ENCODE measurements around the gene ASB5. TPM values are rescaled to one million over a fixed set of nuclear protein-coding genes. Genes with fewer than 3 reads are reported as not detected.

Gene ASB5
- total and polyA plus RNA-seq, 2 of the 8 experiments (the other 6 are each of a cell fraction or from before 2014, with no cell fraction given), result 0.02 TPM; not detected in 1

GRCh38 chr4:176226736-176227135, 42.3 kb downstream of the ASB5 start:
- H3K79me2 ChIP-seq (ENCODE audit: control insufficient read depth in 1 of 2, insufficient read depth in 2 of 2, low read length in 2 of 2), result no peaks in the 10 kb centered on the region
- H3K4me3 ChIP-seq (ENCODE audit: extremely low read depth in 1 of 4, insufficient read depth in 2 of 4, low read depth in 3 of 4, low read length in 4 of 4), result no peak overlapping the region
- H3K14ac ChIP-seq (ENCODE audit: insufficient read length), result no peak overlapping the region
- no peaks in the 10 kb centered on the region for H4K20me1 ChIP-seq (replicated peaks in 1 of 2; ENCODE audit: control insufficient read depth in 1 of 2, insufficient read depth in 2 of 2, low read length in 2 of 2)
- 75% methylated on average over 5 of the region's 5 CpGs; no CpG with 5 or more reads in 1 of the 2 experiments for WGBS, 2 experiments (ENCODE audit: extremely low coverage in 1 of 2, insufficient coverage in 1 of 2, insufficient read length in 1 of 2, insufficient replicate concordance in 2 of 2, low coverage in 1 of 2, low lambda C conversion rate in 2 of 2, missing lambda C conversion rate in 1 of 2)
- POLR2A ChIA-PET (ENCODE audit: partially characterized antibody), result no interaction called here
- no peak overlapping the region for H4K91ac ChIP-seq (replicated peaks; ENCODE audit: insufficient read length, low read length)
- H2BK120ac ChIP-seq (replicated peaks; ENCODE audit: low read depth, low read length), result no peak overlapping the region
- H2BK12ac ChIP-seq (ENCODE audit: low read depth, low read length), result no peak overlapping the region
- H3K27me3 ChIP-seq (replicated peaks in 1 of 4; ENCODE audit: control insufficient read depth in 3 of 4, extremely low read depth in 1 of 4, insufficient read depth in 3 of 4, low read length in 3 of 4), result no peaks in the 10 kb centered on the region
- H2BK15ac ChIP-seq (ENCODE audit: low read length), result no peak overlapping the region
- H3K27ac ChIP-seq (ENCODE audit: low read depth, low read length), result no peak overlapping the region
- H3K9me3 ChIP-seq (ENCODE audit: insufficient read depth in 2 of 2, low read depth in 1 of 2, low read length in 1 of 2), result no peaks in the 10 kb centered on the region
- H3K36me3 ChIP-seq (ENCODE audit: control insufficient read depth in 2 of 4, insufficient read depth in 4 of 4, low read length in 3 of 4), result no peaks in the 10 kb centered on the region
- H4K5ac ChIP-seq (ENCODE audit: insufficient read length, low read depth, low read length), result no peak overlapping the region
- H3K23ac ChIP-seq (ENCODE audit: insufficient read length), result no peak overlapping the region
- 0 out of 2 replicates have a peak overlapping the region, but pooled peaks have one; percentile 35 for H4K8ac ChIP-seq (ENCODE audit: extremely low read depth, insufficient read depth, low read length)
- H2BK5ac ChIP-seq (ENCODE audit: low read depth, low read length), result no peak overlapping the region
- no peak overlapping the region for H3K9ac ChIP-seq (replicated peaks in 1 of 4; ENCODE audit: extremely low read depth in 1 of 4, low read depth in 3 of 4, low read length in 3 of 4)
- DNase-seq (ENCODE audit: low read depth in 1 of 2, low spot score in 2 of 2), result no peak
- no peak overlapping the region for H3K56ac ChIP-seq (replicated peaks; ENCODE audit: insufficient read length, low read depth, low read length)
- peak overlapping the region; percentile 85 for H2AFZ ChIP-seq (ENCODE audit: low read length)
- no peak overlapping the region for H3K18ac ChIP-seq (ENCODE audit: extremely low read depth, low read length)
- CTCF ChIA-PET (ENCODE audit: partially characterized antibody), result interaction anchor here (1.3 to 1.8 kb wide), 3 partner anchors 11 to 59 kb away, joined by 4 to 6 read pairs (median 5); no protein-coding TSS in a partner anchor
- H2AK5ac ChIP-seq (ENCODE audit: low read depth, low read length), result no peak overlapping the region
- H3K4me2 ChIP-seq (ENCODE audit: insufficient read depth in 1 of 2, low read depth in 2 of 2, low read length in 2 of 2), result no peak overlapping the region
- H3K4me1 ChIP-seq (replicated peaks in 1 of 4; ENCODE audit: control insufficient read depth in 3 of 4, insufficient read depth in 4 of 4, low read length in 3 of 4), result peaks cover 0 to 2% (median 0%) of the 10 kb centered on the region in 4 experiments; a peak in 1 of 7 replicates
- H3K79me1 ChIP-seq (ENCODE audit: low read depth, low read length), result no peaks in the 10 kb centered on the region
- H3K23me2 ChIP-seq (ENCODE audit: low read depth, low read length), result no peaks in the 10 kb centered on the region
- H3K4ac ChIP-seq (replicated peaks; ENCODE audit: insufficient read length, low read depth, low read length), result no peak overlapping the region
- H2BK20ac ChIP-seq (ENCODE audit: low read length), result no peak overlapping the region
- no peak for FAIRE-seq
- TF ChIP-seq YY1 (IDR thresholded peaks at IDR 0.05; ENCODE audit: low read depth, low read length) (no peak), TCF12 (IDR thresholded peaks at IDR 0.05; ENCODE audit: low read depth, low read length) (no peak), CHD1 (IDR thresholded peaks at IDR 0.05; ENCODE audit: low read depth, low read length) (no peak), BACH1 (IDR thresholded peaks at IDR 0.05; ENCODE audit: low read length) (no peak), EP300 (IDR thresholded peaks at IDR 0.05; ENCODE audit: borderline replicate concordance in 1 of 2, low read depth in 2 of 2, low read length in 2 of 2) (no peak), ASH2L (IDR thresholded peaks at IDR 0.05; ENCODE audit: low read length) (no peak), CTBP2 (IDR thresholded peaks at IDR 0.05; ENCODE audit: borderline replicate concordance, insufficient read depth, insufficient read length, low read length) (no peak), TBP (IDR thresholded peaks at IDR 0.05; ENCODE audit: low read depth, low read length) (no peak), CREB1 (IDR thresholded peaks at IDR 0.05) (no peak), SIX5 (IDR thresholded peaks at IDR 0.05; ENCODE audit: low read depth, low read length) (no peak), SRF (IDR thresholded peaks at IDR 0.05; ENCODE audit: low read depth, low read length) (no peak), SUZ12 (IDR thresholded peaks at IDR 0.05; ENCODE audit: low read length) (no peak)

All from H1 (cell line).